PC-3 (cell line): ENCODE measurements around the gene PQBP1. TPM values are rescaled to one million over a fixed set of nuclear protein-coding genes. Genes with fewer than 3 reads are reported as not detected.

Experiments used
- ATAC-seq: fragments of 200-7000 bp; cut with Tn5 transposase; 2 replicates; pipeline ENCODE4 v1.9.1; 2020; ENCODE audit warnings: mild to moderate bottlenecking, moderate library complexity
- BruUV-seq: library from RNA; stranded (reverse); fragments of 400-500 nt; replicated peaks from 2 replicates; lab custom pipeline; 2021; lab: Mats Ljungman, UMichigan
- CTCF ChIA-PET: fragments of 300-600 bp; sonication (Branson Sonifier 250); formaldehyde crosslinking; loops from one replicate; lab custom pipeline; 2022; ENCODE audit warnings: antibody characterized with exemption; lab: Charles Lee
- POLR2A ChIA-PET: fragments of 300-600 bp; sonication (Branson Sonifier 250); formaldehyde crosslinking; loops from one replicate; lab custom pipeline; 2022; ENCODE audit warnings: antibody characterized with exemption; ENCODE audit not compliant: unreplicated experiment; lab: Charles Lee
- DNase-seq: peaks from one replicate; pipeline ENCODE4 v3.0.0-alpha.2; 2015
- H2AFZ ChIP-seq: fragments of 300-600 bp; sonication (generic); 2 replicates; pipeline ENCODE4 v1.6.0; 2016; ENCODE audit warnings: antibody characterized with exemption, low read length
- H3F3A ChIP-seq: fragments of 300-600 bp; sonication (generic); one replicate; pipeline ENCODE4 v1.6.0; 2017; ENCODE audit warnings: antibody characterized with exemption, low read length, control low read depth, mild to moderate bottlenecking; ENCODE audit not compliant: unreplicated experiment
- H3K27ac ChIP-seq: fragments of 300-600 bp; sonication (generic); 2 replicates; pipeline ENCODE4 v1.5.1; 2016; ENCODE audit warnings: mild to moderate bottlenecking, low read length
- H3K27me3 ChIP-seq: fragments of 300-600 bp; sonication (generic); 2 replicates; pipeline ENCODE4 v1.6.1; 2016; ENCODE audit warnings: low read length, mixed read lengths
- H3K36me3 ChIP-seq: fragments of 300-600 bp; sonication (generic); 2 replicates; pipeline ENCODE4 v1.6.1; 2016; ENCODE audit warnings: low read depth, mixed run types, low read length, mixed read lengths
- H3K4me1 ChIP-seq: fragments of 300-600 bp; sonication (generic); 2 replicates; pipeline ENCODE4 v1.5.1; 2016; ENCODE audit warnings: low read length; ENCODE audit not compliant: insufficient read depth
- H3K4me2 ChIP-seq: fragments of 300-600 bp; sonication (generic); 2 replicates; pipeline ENCODE4 v1.6.0; 2016; ENCODE audit warnings: low read length
- H3K4me3 ChIP-seq: fragments of 300-600 bp; sonication (generic); 2 replicates; pipeline ENCODE4 v1.5.1; 2016; ENCODE audit warnings: mild to moderate bottlenecking, low read length, mixed read lengths
- H3K79me2 ChIP-seq: fragments of 300-600 bp; sonication (generic); 2 replicates; pipeline ENCODE4 v1.6.1; 2017; ENCODE audit warnings: low read length, mixed read lengths
- H3K9ac ChIP-seq: fragments of 300-600 bp; sonication (generic); 2 replicates; pipeline ENCODE4 v1.6.0; 2016; ENCODE audit warnings: mild to moderate bottlenecking, low read length
- H3K9me2 ChIP-seq: fragments of 300-600 bp; sonication (generic); replicated peaks from 2 replicates; pipeline ENCODE4 v1.6.1; 2016; ENCODE audit warnings: mixed run types, low read length, mixed read lengths
- H3K9me3 ChIP-seq: fragments of 300-600 bp; sonication (generic); 2 replicates; pipeline ENCODE4 v1.6.1; 2016; ENCODE audit warnings: low read length, mixed read lengths
- H4K20me1 ChIP-seq: fragments of 300-600 bp; sonication (generic); 2 replicates; pipeline ENCODE4 v1.6.1; 2016; ENCODE audit warnings: low read length, mixed read lengths
- EZH2phosphoT487 ChIP-seq: fragments of 300-600 bp; sonication (generic); IDR thresholded peaks from 2 replicates; pipeline ENCODE4 v1.6.1; 2018; ENCODE audit warnings: mild to moderate bottlenecking, antibody characterized with exemption, low read length, borderline replicate concordance
- intact Hi-C: fragments of 100-400 bp; cut with micrococcal nuclease; formaldehyde crosslinking; loops from 2 replicates; pipeline ENCODE4 v1.9.0; 2023
- total RNA-seq: library from RNA; depleted of rRNA; stranded (reverse); fragments of >200 nt; gene quantifications from 2 replicates; pipeline ENCODE4 v1.2.3, GENCODE V29; 2014
- TF ChIP-seq, protein P1 (sequence below): fragments of 300-600 bp; sonication (generic); conservative IDR thresholded peaks from 2 replicates; pipeline ENCODE4 v1.5.1; 2017; ENCODE audit warnings: antibody characterized with exemption, low read depth, mild to moderate bottlenecking, low read length

PQBP1 gene
- total RNA-seq, 1 experiment from 2014 or later: 189 TPM

DNA sequence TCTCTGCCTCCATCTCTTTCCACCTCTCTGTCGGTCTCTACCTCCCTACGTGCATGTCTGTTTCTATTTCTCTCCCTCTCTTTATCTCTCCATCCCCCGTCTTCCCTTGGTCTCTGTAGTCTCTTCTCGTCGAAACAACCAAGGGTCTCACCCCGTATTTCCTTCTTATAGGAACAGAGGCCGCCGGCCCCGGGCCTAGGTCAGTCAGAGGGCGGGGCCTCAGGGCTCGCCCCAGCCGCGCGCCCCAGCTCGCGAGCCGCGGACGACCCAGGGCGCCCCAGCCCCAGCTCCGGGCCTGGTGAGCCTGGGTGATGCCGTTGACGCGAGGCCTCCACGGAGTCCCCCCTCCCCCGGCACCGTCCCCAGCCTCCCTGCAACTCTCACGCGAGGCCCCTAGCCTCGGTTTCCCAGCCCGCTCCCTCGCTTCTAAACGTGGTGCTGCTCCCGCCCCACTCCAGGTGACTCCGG lies 6.8 kb upstream of the PQBP1 start:
- no peaks in the 10 kb centered on the region; the same call in 1 of the 2 replicates for H3K36me3 ChIP-seq
- H3K4me2 ChIP-seq: peak overlapping the region; percentile 96
- POLR2A ChIA-PET: no interaction called here
- BruUV-seq: no TSS peak
- H3K4me3 ChIP-seq: peak overlapping the region; percentile 64
- ATAC-seq (peak; percentile 37), DNase-seq (no peak)
- H3K27ac ChIP-seq: no peak overlapping the region
- H4K20me1 ChIP-seq: no peaks in the 10 kb centered on the region
- no peaks in the 10 kb centered on the region for H3F3A ChIP-seq
- no peaks in the 10 kb centered on the region for H3K27me3 ChIP-seq
- peaks cover 9% of the 10 kb centered on the region; the same call in 1 of the 2 replicates for H3K4me1 ChIP-seq
- H3K9me2 ChIP-seq: no peaks in the 10 kb centered on the region
- H2AFZ ChIP-seq: peak overlapping the region; percentile 86
- intact Hi-C loops: loop anchor here (2.0 kb wide), 3 partner anchors 22 to 88 kb away; partner anchors contain the start of gene HDAC6
- CTCF ChIA-PET: interaction anchor here (0.6 to 0.7 kb wide), 2 partner anchors 152 to 215 kb away, joined by 4 to 5 read pairs; partner anchors contain the start of gene TFE3
- no peaks in the 10 kb centered on the region for H3K9me3 ChIP-seq
- TF ChIP-seq, protein P1, sequence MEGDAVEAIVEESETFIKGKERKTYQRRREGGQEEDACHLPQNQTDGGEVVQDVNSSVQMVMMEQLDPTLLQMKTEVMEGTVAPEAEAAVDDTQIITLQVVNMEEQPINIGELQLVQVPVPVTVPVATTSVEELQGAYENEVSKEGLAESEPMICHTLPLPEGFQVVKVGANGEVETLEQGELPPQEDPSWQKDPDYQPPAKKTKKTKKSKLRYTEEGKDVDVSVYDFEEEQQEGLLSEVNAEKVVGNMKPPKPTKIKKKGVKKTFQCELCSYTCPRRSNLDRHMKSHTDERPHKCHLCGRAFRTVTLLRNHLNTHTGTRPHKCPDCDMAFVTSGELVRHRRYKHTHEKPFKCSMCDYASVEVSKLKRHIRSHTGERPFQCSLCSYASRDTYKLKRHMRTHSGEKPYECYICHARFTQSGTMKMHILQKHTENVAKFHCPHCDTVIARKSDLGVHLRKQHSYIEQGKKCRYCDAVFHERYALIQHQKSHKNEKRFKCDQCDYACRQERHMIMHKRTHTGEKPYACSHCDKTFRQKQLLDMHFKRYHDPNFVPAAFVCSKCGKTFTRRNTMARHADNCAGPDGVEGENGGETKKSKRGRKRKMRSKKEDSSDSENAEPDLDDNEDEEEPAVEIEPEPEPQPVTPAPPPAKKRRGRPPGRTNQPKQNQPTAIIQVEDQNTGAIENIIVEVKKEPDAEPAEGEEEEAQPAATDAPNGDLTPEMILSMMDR: no peak
- TF ChIP-seq EZH2phosphoT487: no peak
- peak overlapping the region; percentile 61 for H3K9ac ChIP-seq
- H3K79me2 ChIP-seq: peaks cover 13% of the 10 kb centered on the region

DNA sequence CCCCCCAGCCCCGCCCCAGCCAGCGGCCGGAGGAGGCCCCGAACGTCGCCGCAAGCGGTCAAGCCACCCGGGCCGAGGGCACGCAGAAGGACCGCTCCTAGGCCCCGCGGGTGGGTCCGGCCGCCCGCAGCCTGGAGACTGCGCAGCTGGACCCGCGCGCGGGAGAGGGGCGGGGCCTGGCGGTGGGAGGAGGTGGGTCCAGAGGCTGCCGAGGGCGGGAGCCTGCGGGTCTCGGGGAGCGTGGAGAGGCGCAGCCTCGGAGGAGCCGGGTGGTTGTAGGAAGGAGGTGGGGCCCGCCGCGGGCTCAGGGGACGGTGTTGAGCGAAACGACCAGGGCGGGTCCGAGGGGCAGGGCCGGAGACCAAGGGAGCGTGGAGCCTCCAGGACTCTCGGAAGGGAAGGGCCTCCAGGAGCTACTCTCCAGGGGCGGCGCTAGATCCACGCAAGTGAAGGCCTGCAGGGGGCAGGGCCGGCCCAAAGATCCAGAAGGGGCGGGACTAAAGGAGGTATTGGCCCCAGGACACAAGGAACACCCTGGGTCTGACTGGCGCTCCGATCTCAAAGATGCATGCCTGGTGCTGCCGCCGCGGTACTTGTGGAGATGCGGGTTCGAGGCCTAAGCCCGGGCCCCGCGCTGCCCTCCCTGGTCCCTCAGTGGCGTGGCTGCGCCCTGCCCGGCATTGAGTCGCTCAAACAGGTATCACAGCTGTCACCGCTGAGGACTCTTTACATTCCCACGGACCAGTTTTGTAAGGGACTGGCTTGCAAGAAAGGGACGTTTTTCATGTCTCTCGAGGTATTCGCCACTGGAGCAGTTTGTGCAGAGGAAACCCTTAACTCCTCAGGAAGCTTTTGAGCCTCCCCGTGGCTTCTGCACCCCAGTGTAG lies 6.1 kb upstream of the PQBP1 start:
- intact Hi-C loops: loop anchor here (2.0 kb wide), 3 partner anchors 23 to 89 kb away; partner anchors contain the start of gene HDAC6
- Histone ChIP-seq H3K79me2 (peaks cover 20% of the 10 kb centered on the region), H3F3A (no peaks in the 10 kb centered on the region), H3K27ac (no peak overlapping the region), H3K27me3 (no peaks in the 10 kb centered on the region), H3K4me3 (peak overlapping the region; percentile 64), H3K9me2 (no peaks in the 10 kb centered on the region), H2AFZ (peak overlapping the region; percentile 86), H3K4me2 (peak overlapping the region; percentile 96), H3K4me1 (peaks cover 14% of the 10 kb centered on the region; the same call in 1 of the 2 replicates), H3K9me3 (no peaks in the 10 kb centered on the region), H3K9ac (peak overlapping the region; percentile 61), H3K36me3 (no peaks in the 10 kb centered on the region; the same call in 1 of the 2 replicates), H4K20me1 (no peaks in the 10 kb centered on the region)
- ChIA-PET POLR2A (interaction anchor here (0.8 kb wide), 1 partner anchor 90 kb away, joined by 4 read pairs; the partner anchor contains the start of gene HDAC6), CTCF (interaction anchor here (0.6 to 0.7 kb wide), 2 partner anchors 152 to 215 kb away, joined by 4 to 5 read pairs; partner anchors contain the start of gene TFE3)
- peak; percentile 91 for DNase-seq
- no TSS peak for BruUV-seq
- TF ChIP-seq, protein P1: peak; percentile 57
- TF ChIP-seq EZH2phosphoT487: no peak
- peak; percentile 94 for ATAC-seq
